HCT116 (cell line): ENCODE results near the gene OR2T29. TPM values are rescaled to one million over a fixed set of nuclear protein-coding genes. Genes with fewer than 3 reads are reported as not detected.
A peak's percentile ranks its signal among the peaks of the same experiment; 100 is the strongest.
"Not testable (repeated sequence)": the region's sequence is repeated elsewhere in the genome, so short reads cannot be mapped to it uniquely, and the experiment has no call there.

ENCODE experiments used
- ATAC-seq: fragments of 200-7000 bp; cut with Tn5 transposase; 2 replicates; pipeline ENCODE4 v1.9.1; 2020; ENCODE audit warnings: mild to moderate bottlenecking, moderate library complexity
- Bru-seq: library from RNA; stranded (reverse); fragments of 400-500 nt; gene quantifications from one replicate; lab custom pipeline; 2021; lab: Mats Ljungman, UMichigan
- BruChase-seq, 2 experiments: library from RNA; stranded (reverse); fragments of 400-500 nt; gene quantifications; one replicate each; lab custom pipeline; 2021; lab: Mats Ljungman, UMichigan
- BruUV-seq: library from RNA; stranded (reverse); fragments of 400-500 nt; replicated peaks from 2 replicates; lab custom pipeline; 2021; lab: Mats Ljungman, UMichigan
- CTCF ChIA-PET: fragments of 300-600 bp; sonication (Branson Sonifier 250); formaldehyde crosslinking; loops from one replicate; lab custom pipeline; 2021; ENCODE audit warnings: antibody characterized with exemption; lab: Charles Lee
- POLR2A ChIA-PET: fragments of 300-600, 350-600 bp; sonication (Branson Sonifier 250); formaldehyde crosslinking; loops from one replicate; lab custom pipeline; 2021; ENCODE audit warnings: antibody characterized with exemption; lab: Charles Lee
- RAD21 ChIA-PET, 2 experiments: fragments of 300-600 bp; sonication (Branson Sonifier 250); formaldehyde crosslinking; loops; one replicate each; lab custom pipeline; 2023; ENCODE audit warnings: low total read pairs in 2 of 2; ENCODE audit not compliant: uncharacterized antibody in 2 of 2, unreplicated experiment in 2 of 2, low non-redundant PET in 1 of 2; lab: Charles Lee
- DNase-seq: peaks from one replicate; pipeline ENCODE4 v3.0.0-alpha.2; 2010; ENCODE audit warnings: low read depth, low spot score
- H2AFZ ChIP-seq: fragments of 200-600 bp; shearing (Covaris generic), sonication (generic); 2 replicates; pipeline ENCODE4 v1.6.1; 2017; ENCODE audit warnings: low read depth, mixed run types, mixed read lengths, antibody characterized with exemption, low read length; ENCODE audit not compliant: poor library complexity, severe bottlenecking
- H3K27ac ChIP-seq: 2 replicates; pipeline ENCODE4 v1.5.1; 2012; ENCODE audit warnings: low read depth, low read length
- H3K27me3 ChIP-seq: fragments of 200-600 bp; sonication (generic); 2 replicates; pipeline ENCODE4 v1.6.1; 2016; ENCODE audit warnings: mixed run types, low read length, mixed read lengths; ENCODE audit not compliant: insufficient read depth
- H3K36me3 ChIP-seq, 2 experiments: fragments of 200-500 bp in 1 of 2; fragments of 200-600 bp in 1 of 2; sonication (Bioruptor generic) in 1 of 2; sonication (generic) in 1 of 2; 2 replicates each; pipeline versions ENCODE4 v1.5.1 to v1.6.1; 2014 to 2016; ENCODE audit warnings: low read length in 2 of 2, inconsistent platforms in 1 of 2, mixed read lengths in 1 of 2, mixed run types in 1 of 2; ENCODE audit not compliant: insufficient read depth in 2 of 2, control insufficient read depth in 1 of 2
- H3K4me1 ChIP-seq, 2 experiments: fragments of 200-600 bp in 1 of 2; sonication (generic) in 1 of 2; 2 replicates each; pipeline versions ENCODE4 v1.5.1 to v1.6.1; 2012 to 2017; ENCODE audit warnings: low read length in 2 of 2, inconsistent platforms in 1 of 2, mild to moderate bottlenecking in 1 of 2, mixed read lengths in 1 of 2, mixed run types in 1 of 2, moderate library complexity in 1 of 2; ENCODE audit not compliant: insufficient read depth in 2 of 2, control insufficient read depth in 1 of 2
- H3K4me2 ChIP-seq: fragments of 200-600 bp; sonication (generic); 2 replicates; pipeline ENCODE4 v1.6.1; 2017; ENCODE audit warnings: mixed run types, low read length, mixed read lengths
- H3K4me3 ChIP-seq, 2 experiments: fragments of 200-600 bp in 1 of 2; sonication (generic) in 1 of 2; replicated peaks in 1 of 2; 2 replicates each; pipeline ENCODE4 v1.5.1; 2011 to 2016; ENCODE audit warnings: low read length in 2 of 2, control low read depth in 1 of 2, low read depth in 1 of 2, mild to moderate bottlenecking in 1 of 2, mixed read lengths in 1 of 2, mixed run types in 1 of 2
- H3K79me2 ChIP-seq: fragments of 200-600 bp; sonication (generic); 2 replicates; pipeline ENCODE4 v1.6.1; 2017; ENCODE audit warnings: mild to moderate bottlenecking, mixed run types, low read length, moderate library complexity, mixed read lengths; ENCODE audit not compliant: insufficient read depth
- H3K9ac ChIP-seq: fragments of 200-600 bp; sonication (generic); 2 replicates; pipeline ENCODE4 v1.6.1; 2016; ENCODE audit warnings: low read length, mixed read lengths
- H3K9me2 ChIP-seq: fragments of 200-600 bp; sonication (generic), shearing (Covaris generic); 2 replicates; pipeline ENCODE4 v1.6.1; 2017; ENCODE audit warnings: mixed run types, mild to moderate bottlenecking, moderate library complexity; ENCODE audit not compliant: insufficient read depth
- H3K9me3 ChIP-seq, 2 experiments: fragments of 200-500 bp in 1 of 2; fragments of 200-600 bp in 1 of 2; sonication (Bioruptor generic) in 1 of 2; sonication (generic) in 1 of 2; 2 replicates each; pipeline ENCODE4 v1.6.1; 2014 to 2017; ENCODE audit warnings: low read length in 2 of 2, mixed read lengths in 2 of 2, inconsistent platforms in 1 of 2, low read depth in 1 of 2, mild to moderate bottlenecking in 1 of 2, mixed run types in 1 of 2, moderate library complexity in 1 of 2; ENCODE audit not compliant: control insufficient read depth in 1 of 2, insufficient read depth in 1 of 2
- H4K20me1 ChIP-seq: fragments of 200-600 bp; sonication (generic), shearing (Covaris generic); 2 replicates; pipeline ENCODE4 v1.6.1; 2017; ENCODE audit warnings: mixed run types, mild to moderate bottlenecking, moderate library complexity; ENCODE audit not compliant: insufficient read depth
- POLR2AphosphoS5 ChIP-seq: IDR thresholded peaks from 2 replicates; pipeline ENCODE4 v1.6.1; 2011; ENCODE audit warnings: mild to moderate bottlenecking, low read depth, low read length, moderate library complexity
- intact Hi-C: fragments of 100-400 bp; cut with micrococcal nuclease; formaldehyde crosslinking; loops from 2 replicates; pipeline ENCODE4 v1.10.0; 2022
- long read RNA-seq: library from polyadenylated mRNA; unstranded; transcript quantifications from one replicate; pipeline ENCODE4 v2.0.0, GENCODE V29; 2021; ENCODE audit not compliant: unreplicated experiment
- polyA plus RNA-seq: library from polyadenylated mRNA; unstranded; fragments of >200 nt; gene quantifications from 2 replicates; pipeline ENCODE4 v1.2.1, GENCODE V29; 2012; ENCODE audit warnings: missing spikeins
- total RNA-seq: library from RNA; stranded (reverse); gene quantifications from one replicate; pipeline ENCODE4 v1.2.1, GENCODE V29; 2021; ENCODE audit not compliant: unreplicated experiment

Gene OR2T29, protein sequence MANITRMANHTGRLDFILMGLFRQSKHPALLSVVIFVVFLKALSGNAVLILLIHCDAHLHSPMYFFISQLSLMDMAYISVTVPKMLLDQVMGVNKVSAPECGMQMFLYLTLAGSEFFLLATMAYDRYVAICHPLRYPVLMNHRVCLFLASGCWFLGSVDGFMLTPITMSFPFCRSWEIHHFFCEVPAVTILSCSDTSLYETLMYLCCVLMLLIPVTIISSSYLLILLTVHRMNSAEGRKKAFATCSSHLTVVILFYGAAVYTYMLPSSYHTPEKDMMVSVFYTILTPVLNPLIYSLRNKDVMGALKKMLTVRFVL
- total RNA-seq: not detected
- polyA plus RNA-seq: not detected in 2 replicates
- not detected for Bru-seq, nascent RNA
- BruChase-seq, experiment 1, labeled RNA remaining after a 6-hour chase: not detected
- not detected for BruChase-seq, experiment 2, labeled RNA remaining after a 2-hour chase
- long read RNA-seq: 0 reads

DNA sequence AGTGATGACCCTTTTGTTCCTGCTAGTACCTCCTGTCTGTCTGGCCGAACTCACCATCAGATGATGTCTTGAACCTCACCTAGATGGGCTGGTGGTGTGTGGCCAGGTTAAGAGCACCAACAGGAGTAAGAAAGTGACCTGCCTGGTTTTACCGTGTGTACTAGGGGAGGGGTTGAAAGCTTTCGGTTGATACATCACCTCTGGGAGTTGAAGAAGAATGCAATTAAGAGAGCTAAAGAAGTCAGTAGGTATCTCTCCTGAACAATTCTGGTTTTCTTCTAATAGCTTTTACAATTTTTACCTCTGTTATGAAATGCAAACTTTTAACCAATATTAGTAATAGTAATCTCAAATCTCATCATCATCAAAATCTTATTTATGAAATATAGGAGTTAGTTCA lies at the start of gene OR2T29:
Gene OR2T29 (minus strand): TSS at position 101 of the 400 bp plus-strand sequence. CDS start 3,281 bp downstream, outside the sequence.
- H3K27me3 ChIP-seq, intact Hi-C loops, DNase-seq, H3K9me3 ChIP-seq, H3K9ac ChIP-seq, H2AFZ ChIP-seq, ATAC-seq, H3K36me3 ChIP-seq, RAD21 ChIA-PET, H3K9me2 ChIP-seq, POLR2A ChIA-PET, H3K4me2 ChIP-seq, BruUV-seq, H3K79me2 ChIP-seq, H4K20me1 ChIP-seq, H3K4me3 ChIP-seq, H3K27ac ChIP-seq, H3K4me1 ChIP-seq, CTCF ChIA-PET: not testable (repeated sequence)

DNA sequence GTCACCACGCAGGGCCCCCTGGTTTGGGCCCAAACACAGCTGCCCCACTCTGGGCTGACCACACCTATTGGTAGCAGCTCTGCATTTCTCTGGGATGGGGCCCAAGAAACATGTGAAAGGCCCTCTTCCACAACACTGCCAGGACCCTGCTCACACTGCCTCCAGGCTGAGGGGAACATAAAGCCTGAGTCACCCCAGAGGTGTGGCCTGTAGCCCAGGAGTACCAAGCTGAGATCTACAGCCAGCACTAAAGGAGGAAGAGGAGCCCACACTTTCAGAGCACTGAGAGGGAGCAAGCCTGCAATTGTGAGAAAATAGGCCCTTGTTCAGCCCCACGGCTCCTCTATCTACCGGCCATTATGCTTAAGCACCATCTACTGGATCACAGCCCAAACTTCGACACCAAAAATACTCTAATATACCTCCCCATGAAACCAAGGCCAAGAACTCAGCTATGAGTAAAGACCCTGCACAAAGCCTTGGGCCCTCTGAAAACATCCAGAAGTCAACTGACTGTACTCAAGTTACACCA lies 49.4 kb upstream of the OR2T29 start:
- RAD21 ChIA-PET: no interaction called here
- no peaks in the 10 kb centered on the region for H3K4me1 ChIP-seq
- no peak overlapping the region for H2AFZ ChIP-seq
- no peaks in the 10 kb centered on the region for H3K36me3 ChIP-seq
- BruUV-seq: no TSS peak
- ATAC-seq (peak; percentile 30; the same call in 1 of the 2 replicates), DNase-seq (no peak)
- intact Hi-C loops: no loop called here
- CTCF ChIA-PET: no interaction called here
- no peaks in the 10 kb centered on the region for H3K9me2 ChIP-seq
- H3K4me2 ChIP-seq: no peak overlapping the region
- H3K79me2 ChIP-seq: no peaks in the 10 kb centered on the region
- no peak for TF ChIP-seq POLR2AphosphoS5
- H3K27ac ChIP-seq: no peak overlapping the region
- no peak overlapping the region for H3K9ac ChIP-seq
- no peaks in the 10 kb centered on the region for H4K20me1 ChIP-seq
- POLR2A ChIA-PET: no interaction called here
- H3K27me3 ChIP-seq: 0 out of 2 replicates have a peak, but pooled peaks cover 3% of the 10 kb centered on the region
- no peak overlapping the region for H3K4me3 ChIP-seq
- no peaks in the 10 kb centered on the region for H3K9me3 ChIP-seq
